Spleen (tissue), 3 donors: Measurements from ENCODE around the gene FEM1B.

Experiments used
- POLR2A ChIP-seq, 3 donors: fragments of 450-650 bp; IDR thresholded peaks; one replicate each; pipeline ENCODE4 v1.5.1; 2017; ENCODE audit warnings: antibody characterized with exemption in 3 of 3, mild to moderate bottlenecking in 1 of 3
- POLR2AphosphoS5 ChIP-seq, 3 donors: sonication (generic); formaldehyde crosslinking; IDR thresholded peaks; one replicate each; pipeline ENCODE4 v1.5.1; 2017; ENCODE audit warnings: antibody characterized with exemption in 3 of 3

DNA sequence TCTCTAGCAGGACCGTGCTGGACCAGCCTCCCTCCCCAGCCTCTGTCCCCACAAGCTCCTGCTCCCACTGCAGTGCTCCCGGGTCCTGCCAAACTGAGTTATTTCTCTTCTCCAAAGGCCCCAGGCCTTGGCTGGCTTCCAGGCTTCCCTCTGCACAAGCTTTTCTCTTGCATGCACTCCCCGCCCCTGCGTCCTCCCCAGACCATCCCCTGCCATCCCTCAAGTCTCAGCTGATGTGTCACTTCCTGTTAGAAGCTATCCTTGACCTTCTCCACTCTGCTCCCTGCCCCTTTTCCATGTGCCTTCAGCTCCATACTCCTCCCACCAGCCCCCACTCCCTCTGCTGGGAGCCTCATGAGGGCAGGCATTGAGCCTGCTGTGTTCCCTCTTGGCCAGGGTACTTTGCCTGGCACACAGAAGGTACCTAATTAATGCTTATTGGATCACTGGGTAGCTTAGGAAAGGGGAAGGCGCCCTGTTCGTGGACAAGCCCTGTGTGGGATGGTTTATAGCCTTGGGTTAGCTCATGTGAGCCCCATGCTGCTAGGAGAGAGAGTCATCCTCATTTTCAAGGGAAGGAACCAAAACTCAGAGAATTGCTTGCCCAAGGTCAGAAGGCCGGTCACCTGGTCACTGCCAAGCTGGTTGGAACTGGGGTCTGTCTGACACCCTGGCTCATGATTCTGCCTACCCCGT, 56.4 kb downstream of the FEM1B start:
- TF ChIP-seq POLR2A (IDR thresholded peaks at IDR 0.05) (no peak), POLR2AphosphoS5 (IDR thresholded peaks at IDR 0.05) (no peak)
